K562 (cell line): Measurements from ENCODE around the gene PPCDC. TPM values are rescaled to one million over a fixed set of nuclear protein-coding genes. Genes with fewer than 3 reads are reported as not detected.
A peak's percentile ranks its signal among the peaks of the same experiment; 100 is the strongest.

Source experiments
- KAT8 ChIP-seq: fragments of 450-650 bp; IDR thresholded peaks from 2 replicates; pipeline ENCODE4 v1.6.1; 2016; ENCODE audit warnings: low read depth, mild to moderate bottlenecking
- SP2 ChIP-seq: IDR thresholded peaks from 2 replicates; pipeline ENCODE4 v1.6.1; 2011; ENCODE audit warnings: mild to moderate bottlenecking, low read depth, low read length, moderate library complexity; ENCODE audit not compliant: poor library complexity, severe bottlenecking; ENCODE audit errors: extremely low read depth
- ZNF24 ChIP-seq: fragments of 450-650 bp; IDR thresholded peaks from 2 replicates; pipeline ENCODE4 v1.6.1; 2016
- polyA plus RNA-seq, 8 experiments: library from polyadenylated mRNA; depleted of rRNA in 4 of 8; stranded (reverse) in 5 of 8; unstranded in 3 of 8; fragments of >200 nt; fragmentation: Nextera tagmentation in 2 of 8; fragmentation: Illumina TruSeq in 1 of 8; extraction: Ambion mirVana in 2 of 8; extraction: Trizol in 1 of 8; gene quantifications; 2 replicates each; pipeline versions ENCODE4 v1.2.1 to v1.2.3, GENCODE V29; 2011 to 2014; ENCODE audit warnings: inconsistent platforms in 1 of 8, missing spikeins in 1 of 8
- total RNA-seq, 7 experiments: library from RNA; depleted of rRNA in 6 of 7; stranded (reverse); fragments of >200 nt in 6 of 7; fragmentation: Illumina TruSeq in 2 of 7; extraction: Trizol in 2 of 7; gene quantifications; 2 replicates each; pipeline versions ENCODE4 v1.2.1 to v1.2.3, GENCODE V29; 2011 to 2021; ENCODE audit warnings: low replicate concordance in 1 of 7
- TF ChIP-seq, protein P1 (sequence below), 2 experiments: fragments of 450-650 bp in 1 of 2; sonication (generic) in 1 of 2; formaldehyde crosslinking in 1 of 2; IDR thresholded peaks; 2 replicates each; pipeline versions ENCODE4 v1.7.1 to v1.9.0; 2016 to 2022; ENCODE audit warnings: inconsistent platforms in 1 of 2, mild to moderate bottlenecking in 1 of 2, missing genetic modification reagents in 1 of 2
- TF ChIP-seq, protein P2 (sequence below): fragments of 200-800 bp; sonication (Bioruptor generic); IDR thresholded peaks from 2 replicates; pipeline ENCODE4 v1.6.1; 2017; ENCODE audit warnings: missing genetic modification characterization, missing compliant biosample characterization
- TF ChIP-seq, protein P3 (sequence below): sonication (generic); formaldehyde crosslinking; IDR thresholded peaks from 2 replicates; pipeline ENCODE4 v1.5.0; 2020; ENCODE audit warnings: missing genetic modification reagents
- TF ChIP-seq, protein P4 (sequence below): sonication (generic); formaldehyde crosslinking; IDR thresholded peaks from 2 replicates; pipeline ENCODE4 v1.8.0; 2022; ENCODE audit warnings: missing genetic modification reagents, mild to moderate bottlenecking, moderate library complexity, borderline replicate concordance
- TF ChIP-seq, protein P5 (sequence below): fragments of 450-650 bp; formaldehyde crosslinking; IDR thresholded peaks from 2 replicates; pipeline ENCODE4 v1.4.0; 2020; ENCODE audit warnings: mild to moderate bottlenecking, moderate library complexity
- TF ChIP-seq, protein P6 (sequence below): fragments of 450-650 bp; IDR thresholded peaks from one replicate; pipeline ENCODE4 v1.6.1; 2018; ENCODE audit warnings: mild to moderate bottlenecking, moderate library complexity; ENCODE audit not compliant: partially characterized antibody

PPCDC gene
- total and polyA plus RNA-seq, 9 of the 15 experiments (the other 6 are each of a cell fraction or from before 2014, with no cell fraction given): 10.9 to 53.6 (median 16.7) TPM

DNA sequence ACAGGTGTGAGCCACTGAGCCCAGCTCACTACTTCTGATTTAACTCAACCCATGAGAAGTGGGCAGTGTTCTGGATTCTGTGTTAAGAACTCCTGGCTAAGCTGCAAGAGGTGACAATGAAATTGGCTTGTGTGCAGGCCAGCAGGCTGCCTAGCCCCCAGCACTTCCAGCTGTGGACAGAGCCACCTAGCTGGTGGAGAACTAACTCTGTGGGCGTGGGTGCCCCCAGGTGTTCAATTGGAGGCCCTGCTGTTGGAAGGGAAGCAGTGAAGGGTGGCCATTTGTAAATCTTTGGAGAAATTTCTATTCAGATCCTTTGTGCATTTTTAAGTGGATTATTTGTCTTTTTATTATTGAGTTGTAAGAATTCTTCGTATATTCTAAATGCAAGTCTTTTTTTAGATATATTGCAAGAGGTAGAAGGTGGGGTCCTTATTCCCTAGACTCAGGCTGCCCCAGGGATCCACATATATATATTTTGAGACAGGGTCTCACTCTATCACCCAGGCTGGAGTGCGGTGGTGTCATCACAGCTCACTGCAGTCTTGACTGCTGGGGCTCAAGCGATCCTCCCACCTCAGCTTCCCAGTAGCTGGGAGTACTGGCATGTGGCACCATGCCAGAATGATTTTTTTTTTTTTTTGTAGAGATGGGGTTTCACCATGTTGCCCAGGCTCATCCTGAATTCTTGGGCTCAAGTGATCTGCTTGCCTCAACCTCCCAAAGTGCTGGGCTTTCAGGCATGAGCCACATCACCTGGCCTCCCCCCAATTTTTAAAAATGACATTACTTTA lies 35.2 kb upstream of the PPCDC start (continued):
- TF ChIP-seq, protein P1, sequence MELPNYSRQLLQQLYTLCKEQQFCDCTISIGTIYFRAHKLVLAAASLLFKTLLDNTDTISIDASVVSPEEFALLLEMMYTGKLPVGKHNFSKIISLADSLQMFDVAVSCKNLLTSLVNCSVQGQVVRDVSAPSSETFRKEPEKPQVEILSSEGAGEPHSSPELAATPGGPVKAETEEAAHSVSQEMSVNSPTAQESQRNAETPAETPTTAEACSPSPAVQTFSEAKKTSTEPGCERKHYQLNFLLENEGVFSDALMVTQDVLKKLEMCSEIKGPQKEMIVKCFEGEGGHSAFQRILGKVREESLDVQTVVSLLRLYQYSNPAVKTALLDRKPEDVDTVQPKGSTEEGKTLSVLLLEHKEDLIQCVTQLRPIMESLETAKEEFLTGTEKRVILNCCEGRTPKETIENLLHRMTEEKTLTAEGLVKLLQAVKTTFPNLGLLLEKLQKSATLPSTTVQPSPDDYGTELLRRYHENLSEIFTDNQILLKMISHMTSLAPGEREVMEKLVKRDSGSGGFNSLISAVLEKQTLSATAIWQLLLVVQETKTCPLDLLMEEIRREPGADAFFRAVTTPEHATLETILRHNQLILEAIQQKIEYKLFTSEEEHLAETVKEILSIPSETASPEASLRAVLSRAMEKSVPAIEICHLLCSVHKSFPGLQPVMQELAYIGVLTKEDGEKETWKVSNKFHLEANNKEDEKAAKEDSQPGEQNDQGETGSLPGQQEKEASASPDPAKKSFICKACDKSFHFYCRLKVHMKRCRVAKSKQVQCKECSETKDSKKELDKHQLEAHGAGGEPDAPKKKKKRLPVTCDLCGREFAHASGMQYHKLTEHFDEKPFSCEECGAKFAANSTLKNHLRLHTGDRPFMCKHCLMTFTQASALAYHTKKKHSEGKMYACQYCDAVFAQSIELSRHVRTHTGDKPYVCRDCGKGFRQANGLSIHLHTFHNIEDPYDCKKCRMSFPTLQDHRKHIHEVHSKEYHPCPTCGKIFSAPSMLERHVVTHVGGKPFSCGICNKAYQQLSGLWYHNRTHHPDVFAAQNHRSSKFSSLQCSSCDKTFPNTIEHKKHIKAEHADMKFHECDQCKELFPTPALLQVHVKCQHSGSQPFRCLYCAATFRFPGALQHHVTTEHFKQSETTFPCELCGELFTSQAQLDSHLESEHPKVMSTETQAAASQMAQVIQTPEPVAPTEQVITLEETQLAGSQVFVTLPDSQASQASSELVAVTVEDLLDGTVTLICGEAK (IDR thresholded peaks at IDR 0.05): no peak
- TF ChIP-seq, protein P1 (CRISPR knock-in tag; IDR thresholded peaks at IDR 0.05): 0 out of 2 replicates have a peak, but pooled peaks have one; percentile 12
- TF ChIP-seq SP2 (no peak), KAT8 (no peak), ZNF24 (peak; percentile 58)
- TF ChIP-seq, protein P2, sequence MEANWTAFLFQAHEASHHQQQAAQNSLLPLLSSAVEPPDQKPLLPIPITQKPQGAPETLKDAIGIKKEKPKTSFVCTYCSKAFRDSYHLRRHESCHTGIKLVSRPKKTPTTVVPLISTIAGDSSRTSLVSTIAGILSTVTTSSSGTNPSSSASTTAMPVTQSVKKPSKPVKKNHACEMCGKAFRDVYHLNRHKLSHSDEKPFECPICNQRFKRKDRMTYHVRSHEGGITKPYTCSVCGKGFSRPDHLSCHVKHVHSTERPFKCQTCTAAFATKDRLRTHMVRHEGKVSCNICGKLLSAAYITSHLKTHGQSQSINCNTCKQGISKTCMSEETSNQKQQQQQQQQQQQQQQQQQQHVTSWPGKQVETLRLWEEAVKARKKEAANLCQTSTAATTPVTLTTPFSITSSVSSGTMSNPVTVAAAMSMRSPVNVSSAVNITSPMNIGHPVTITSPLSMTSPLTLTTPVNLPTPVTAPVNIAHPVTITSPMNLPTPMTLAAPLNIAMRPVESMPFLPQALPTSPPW: peak; percentile 70
- TF ChIP-seq, protein P3, sequence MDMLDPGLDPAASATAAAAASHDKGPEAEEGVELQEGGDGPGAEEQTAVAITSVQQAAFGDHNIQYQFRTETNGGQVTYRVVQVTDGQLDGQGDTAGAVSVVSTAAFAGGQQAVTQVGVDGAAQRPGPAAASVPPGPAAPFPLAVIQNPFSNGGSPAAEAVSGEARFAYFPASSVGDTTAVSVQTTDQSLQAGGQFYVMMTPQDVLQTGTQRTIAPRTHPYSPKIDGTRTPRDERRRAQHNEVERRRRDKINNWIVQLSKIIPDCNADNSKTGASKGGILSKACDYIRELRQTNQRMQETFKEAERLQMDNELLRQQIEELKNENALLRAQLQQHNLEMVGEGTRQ (CRISPR knock-in tag): no peak
- TF ChIP-seq, protein P4, sequence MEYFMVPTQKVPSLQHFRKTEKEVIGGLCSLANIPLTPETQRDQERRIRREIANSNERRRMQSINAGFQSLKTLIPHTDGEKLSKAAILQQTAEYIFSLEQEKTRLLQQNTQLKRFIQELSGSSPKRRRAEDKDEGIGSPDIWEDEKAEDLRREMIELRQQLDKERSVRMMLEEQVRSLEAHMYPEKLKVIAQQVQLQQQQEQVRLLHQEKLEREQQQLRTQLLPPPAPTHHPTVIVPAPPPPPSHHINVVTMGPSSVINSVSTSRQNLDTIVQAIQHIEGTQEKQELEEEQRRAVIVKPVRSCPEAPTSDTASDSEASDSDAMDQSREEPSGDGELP (CRISPR knock-in tag): peak; percentile 98
- TF ChIP-seq, protein P5, sequence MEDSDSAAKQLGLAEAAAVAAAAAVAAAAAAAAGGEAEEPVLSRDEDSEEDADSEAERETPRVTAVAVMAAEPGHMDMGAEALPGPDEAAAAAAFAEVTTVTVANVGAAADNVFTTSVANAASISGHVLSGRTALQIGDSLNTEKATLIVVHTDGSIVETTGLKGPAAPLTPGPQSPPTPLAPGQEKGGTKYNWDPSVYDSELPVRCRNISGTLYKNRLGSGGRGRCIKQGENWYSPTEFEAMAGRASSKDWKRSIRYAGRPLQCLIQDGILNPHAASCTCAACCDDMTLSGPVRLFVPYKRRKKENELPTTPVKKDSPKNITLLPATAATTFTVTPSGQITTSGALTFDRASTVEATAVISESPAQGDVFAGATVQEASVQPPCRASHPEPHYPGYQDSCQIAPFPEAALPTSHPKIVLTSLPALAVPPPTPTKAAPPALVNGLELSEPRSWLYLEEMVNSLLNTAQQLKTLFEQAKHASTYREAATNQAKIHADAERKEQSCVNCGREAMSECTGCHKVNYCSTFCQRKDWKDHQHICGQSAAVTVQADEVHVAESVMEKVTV: peak; percentile 72; the same call in 1 of the 2 replicates
- TF ChIP-seq, protein P6, sequence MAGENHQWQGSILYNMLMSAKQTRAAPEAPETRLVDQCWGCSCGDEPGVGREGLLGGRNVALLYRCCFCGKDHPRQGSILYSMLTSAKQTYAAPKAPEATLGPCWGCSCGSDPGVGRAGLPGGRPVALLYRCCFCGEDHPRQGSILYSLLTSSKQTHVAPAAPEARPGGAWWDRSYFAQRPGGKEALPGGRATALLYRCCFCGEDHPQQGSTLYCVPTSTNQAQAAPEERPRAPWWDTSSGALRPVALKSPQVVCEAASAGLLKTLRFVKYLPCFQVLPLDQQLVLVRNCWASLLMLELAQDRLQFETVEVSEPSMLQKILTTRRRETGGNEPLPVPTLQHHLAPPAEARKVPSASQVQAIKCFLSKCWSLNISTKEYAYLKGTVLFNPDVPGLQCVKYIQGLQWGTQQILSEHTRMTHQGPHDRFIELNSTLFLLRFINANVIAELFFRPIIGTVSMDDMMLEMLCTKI: no peak
